ENCODE measurements around the gene TNFRSF21. TPM values are rescaled to one million over a fixed set of nuclear protein-coding genes. Genes with fewer than 3 reads are reported as not detected.

Gene TNFRSF21
- total and polyA plus RNA-seq, 7 donors: 2.7 to 22.3 (median 6.2) TPM

- WGBS, 3 donors: 92 to 98% (median 97%) methylated on average over 6 of the region's 6 CpGs
- Histone ChIP-seq H3K36me3 (ENCODE audit: insufficient read depth in 1 of 2, low read depth in 1 of 2) (no peaks in the 10 kb centered on the region), H3K9me3 (no peaks in the 10 kb centered on the region), H3K27me3 (ENCODE audit: insufficient read depth in 3 of 3, low read length in 2 of 3) (no peaks in the 10 kb centered on the region), H3K27ac (no peak overlapping the region), H3K4me1 (no peaks in the 10 kb centered on the region), H3K4me3 (no peak overlapping the region)
- no peak for TF ChIP-seq CTCF (IDR thresholded peaks at IDR 0.05)
- intact Hi-C loops (cut with DNase I): no loop called here
- DNase-seq (no peak), ATAC-seq (no peak)
Observed at GRCh38 chr6:47267301-47267700, 42.4 kb downstream of the TNFRSF21 start.

- no peaks in the 10 kb centered on the region for H3K9me3 ChIP-seq
- H3K27me3 ChIP-seq (ENCODE audit: insufficient read depth in 3 of 3, low read length in 2 of 3): no peaks in the 10 kb centered on the region
- ATAC-seq: no peak
- no peak for DNase-seq
- no peaks in the 10 kb centered on the region for H3K36me3 ChIP-seq (ENCODE audit: insufficient read depth in 1 of 2, low read depth in 1 of 2)
- WGBS, 3 donors: 85 to 93% (median 88%) methylated on average over 2 of the region's 2 CpGs
- intact Hi-C loops (cut with DNase I): no loop called here
- no peak for TF ChIP-seq CTCF (IDR thresholded peaks at IDR 0.05)
- H3K4me1 ChIP-seq: no peaks in the 10 kb centered on the region
- no peak overlapping the region for H3K4me3 ChIP-seq
- H3K27ac ChIP-seq: no peak overlapping the region
Observed at GRCh38 chr6:47265971-47266370, 43.7 kb downstream of the TNFRSF21 start.

- Histone ChIP-seq H3K4me1 (no peaks in the 10 kb centered on the region), H3K27ac (no peak overlapping the region), H3K9me3 (no peaks in the 10 kb centered on the region), H3K36me3 (ENCODE audit: insufficient read depth in 1 of 2, low read depth in 1 of 2) (no peaks in the 10 kb centered on the region), H3K27me3 (ENCODE audit: insufficient read depth in 3 of 3, low read length in 2 of 3) (no peaks in the 10 kb centered on the region), H3K4me3 (no peak overlapping the region)
- no peak for TF ChIP-seq CTCF (IDR thresholded peaks at IDR 0.05)
- ATAC-seq (no peak), DNase-seq (no peak)
- intact Hi-C loops (cut with DNase I): no loop called here
- WGBS, 3 donors: 50 to 78% (median 57%) methylated on average over 3 of the region's 3 CpGs
Observed at GRCh38 chr6:47264775-47265184, 44.9 kb downstream of the TNFRSF21 start.

- H3K36me3 ChIP-seq (ENCODE audit: insufficient read depth in 1 of 2, low read depth in 1 of 2): no peaks in the 10 kb centered on the region
- no peak overlapping the region for H3K27ac ChIP-seq
- no peaks in the 10 kb centered on the region for H3K27me3 ChIP-seq (ENCODE audit: insufficient read depth in 3 of 3, low read length in 2 of 3)
- WGBS, 3 donors: 88 to 93% (median 91%) methylated on average over 4 of the region's 4 CpGs
- DNase-seq (no peak), ATAC-seq (no peak)
- TF ChIP-seq CTCF (IDR thresholded peaks at IDR 0.05): no peak
- no peak overlapping the region for H3K4me3 ChIP-seq
- H3K9me3 ChIP-seq: no peaks in the 10 kb centered on the region
- H3K4me1 ChIP-seq: no peaks in the 10 kb centered on the region
- intact Hi-C loops (cut with DNase I): no loop called here
Observed at GRCh38 chr6:47263268-47263667, 46.4 kb downstream of the TNFRSF21 start.

GRCh38 chr6:47262231-47262630, 47.5 kb downstream of the TNFRSF21 start:
- H3K4me3 ChIP-seq: no peak overlapping the region
- no peaks in the 10 kb centered on the region for H3K36me3 ChIP-seq (ENCODE audit: insufficient read depth in 1 of 2, low read depth in 1 of 2)
- no peak overlapping the region for H3K27ac ChIP-seq
- no peak for TF ChIP-seq CTCF (IDR thresholded peaks at IDR 0.05)
- H3K9me3 ChIP-seq: no peaks in the 10 kb centered on the region
- no peaks in the 10 kb centered on the region for H3K4me1 ChIP-seq
- intact Hi-C loops (cut with DNase I): no loop called here
- 37 to 45% (median 40%) methylated on average over 1 of the region's 1 CpG for WGBS, 3 donors
- no peaks in the 10 kb centered on the region for H3K27me3 ChIP-seq (ENCODE audit: insufficient read depth in 3 of 3, low read length in 2 of 3)
- DNase-seq (no peak), ATAC-seq (no peak)

All from psoas muscle (tissue), 8 donors.